K562 (cell line): ENCODE results near the gene MXRA7. TPM values are rescaled to one million over a fixed set of nuclear protein-coding genes. Genes with fewer than 3 reads are reported as not detected.

Experiments used
- CHD4 ChIP-seq: fragments of 200-600 bp; sonication (generic); IDR thresholded peaks from 3 replicates; pipeline ENCODE4 v1.6.1; 2012; ENCODE audit warnings: low read depth, mild to moderate bottlenecking, mixed read lengths, low read length, inconsistent platforms; ENCODE audit not compliant: insufficient read depth, insufficient replicate concordance, poor library complexity, severe bottlenecking
- CSDE1 ChIP-seq, 2 experiments: fragments of 450-650 bp; IDR thresholded peaks; 2 replicates each; pipeline ENCODE4 v1.6.1; 2016; ENCODE audit warnings: mild to moderate bottlenecking in 1 of 2
- ETV1 ChIP-seq: fragments of 450-650 bp; conservative IDR thresholded peaks from 2 replicates; pipeline ENCODE4 v1.6.1; 2016; ENCODE audit warnings: missing genetic modification characterization, control low read depth, low read depth, missing compliant biosample characterization
- FOS ChIP-seq: IDR thresholded peaks from 3 replicates; pipeline ENCODE4 v1.6.1; 2011; ENCODE audit not compliant: insufficient read length; ENCODE audit errors: extremely low read depth
- FOXM1 ChIP-seq, 2 experiments: fragments of 450-650 bp in 1 of 2; sonication (generic) in 1 of 2; formaldehyde crosslinking in 1 of 2; IDR thresholded peaks; 2 replicates each; pipeline versions ENCODE4 v1.6.1 to v1.9.0; 2017 to 2022; ENCODE audit warnings: low read depth in 2 of 2, mild to moderate bottlenecking in 2 of 2, missing genetic modification reagents in 1 of 2, moderate library complexity in 1 of 2
- HOXB6 ChIP-seq: fragments of 250-450 bp; sonication (Bioruptor Pico); IDR thresholded peaks from 2 replicates; pipeline ENCODE4 v1.5.1; 2022; ENCODE audit warnings: mild to moderate bottlenecking, borderline replicate concordance
- IRF2 ChIP-seq: sonication (generic); formaldehyde crosslinking; IDR thresholded peaks from 2 replicates; pipeline ENCODE4 v1.8.1; 2022; ENCODE audit warnings: mild to moderate bottlenecking, missing genetic modification reagents
- NFXL1 ChIP-seq: fragments of 450-650 bp; formaldehyde crosslinking; IDR thresholded peaks from 2 replicates; pipeline ENCODE4 v1.4.0; 2021; ENCODE audit warnings: mild to moderate bottlenecking
- SAP30 ChIP-seq: fragments of 200-600 bp; sonication (generic); IDR thresholded peaks from 2 replicates; pipeline ENCODE4 v1.6.1; 2012; ENCODE audit warnings: borderline replicate concordance, low read depth, mild to moderate bottlenecking, moderate library complexity, low read length, control low read depth, inconsistent platforms; ENCODE audit not compliant: insufficient read depth, poor library complexity, severe bottlenecking
- TGIF2 ChIP-seq: sonication (generic); formaldehyde crosslinking; IDR thresholded peaks from 2 replicates; pipeline ENCODE4 v1.8.1; 2022; ENCODE audit warnings: mild to moderate bottlenecking, missing genetic modification reagents, moderate library complexity
- ZBTB11 ChIP-seq, 3 experiments: fragments of 200-800 bp in 1 of 3; fragments of 250-450 bp in 1 of 3; fragments of 450-650 bp in 1 of 3; sonication (Bioruptor Pico) in 1 of 3; sonication (Bioruptor generic) in 1 of 3; formaldehyde crosslinking in 1 of 3; IDR thresholded peaks; 2 replicates each; pipeline versions ENCODE4 v1.6.1 to v1.8.0; 2016 to 2022; ENCODE audit warnings: mild to moderate bottlenecking in 2 of 3, missing genetic modification characterization in 2 of 3, missing compliant biosample characterization in 1 of 3, moderate library complexity in 1 of 3
- ZBTB7A ChIP-seq: IDR thresholded peaks from 2 replicates; pipeline ENCODE4 v1.6.1; 2011; ENCODE audit warnings: low read depth, mild to moderate bottlenecking, low read length, moderate library complexity, borderline replicate concordance; ENCODE audit not compliant: control insufficient read depth
- ZNF121 ChIP-seq: sonication (generic); formaldehyde crosslinking; conservative IDR thresholded peaks from 2 replicates; pipeline ENCODE4 v1.8.0; 2022; ENCODE audit warnings: missing genetic modification reagents
- ZNF23 ChIP-seq: fragments of 250-450 bp; sonication (Bioruptor Pico); IDR thresholded peaks from 2 replicates; pipeline ENCODE4 v1.4.0; 2020; ENCODE audit warnings: mild to moderate bottlenecking
- ZNF609 ChIP-seq: sonication (generic); formaldehyde crosslinking; IDR thresholded peaks from 2 replicates; pipeline ENCODE4 v1.8.1; 2023; ENCODE audit warnings: missing genetic modification reagents, mild to moderate bottlenecking, borderline replicate concordance
- ZNF778 ChIP-seq: fragments of 450-650 bp; formaldehyde crosslinking; IDR thresholded peaks from 2 replicates; pipeline ENCODE4 v1.4.0; 2020; ENCODE audit warnings: mild to moderate bottlenecking, moderate library complexity
- ZNF780A ChIP-seq: fragments of 250-450 bp; sonication (Bioruptor Pico); IDR thresholded peaks from 2 replicates; pipeline ENCODE4 v1.5.0; 2021; ENCODE audit warnings: mild to moderate bottlenecking
- polyA plus RNA-seq, 8 experiments: library from polyadenylated mRNA; depleted of rRNA in 4 of 8; stranded (reverse) in 5 of 8; unstranded in 3 of 8; fragments of >200 nt; fragmentation: Nextera tagmentation in 2 of 8; fragmentation: Illumina TruSeq in 1 of 8; extraction: Ambion mirVana in 2 of 8; extraction: Trizol in 1 of 8; gene quantifications; 2 replicates each; pipeline versions ENCODE4 v1.2.1 to v1.2.3, GENCODE V29; 2011 to 2014; ENCODE audit warnings: inconsistent platforms in 1 of 8, missing spikeins in 1 of 8
- total RNA-seq, 7 experiments: library from RNA; depleted of rRNA in 6 of 7; stranded (reverse); fragments of >200 nt in 6 of 7; fragmentation: Illumina TruSeq in 2 of 7; extraction: Trizol in 2 of 7; gene quantifications; 2 replicates each; pipeline versions ENCODE4 v1.2.1 to v1.2.3, GENCODE V29; 2011 to 2021; ENCODE audit warnings: low replicate concordance in 1 of 7

Gene MXRA7
- total and polyA plus RNA-seq, 9 of the 15 experiments (the other 6 are each of a cell fraction or from before 2014, with no cell fraction given) = 2.6 to 38.4 (median 14.3) TPM

- TF ChIP-seq ZNF609 (CRISPR knock-in tag) (0 out of 2 replicates have a peak, but pooled peaks have one; percentile 31), ETV1 (peak; percentile 90), FOS (no peak), FOXM1 (IDR thresholded peaks at IDR 0.05; ENCODE audit: low read depth) (peak; percentile 13; the same call in 1 of the 2 replicates), FOXM1 (CRISPR knock-in tag; IDR thresholded peaks at IDR 0.05; ENCODE audit: low read depth) (no peak), NFXL1 (CRISPR knock-in tag) (no peak), ZNF121 (no peak), IRF2 (CRISPR knock-in tag) (no peak), CHD4 (no peak), ZNF780A (CRISPR knock-in tag) (no peak), ZBTB11 (CRISPR knock-in tag; IDR thresholded peaks at IDR 0.05) (peak in 1 of 3 experiments; percentile 84; a peak in 2 of 6 replicates), ZBTB7A (peak; percentile 75; the same call in 1 of the 2 replicates), ZNF778 (CRISPR knock-in tag) (no peak), TGIF2 (peak; percentile 90; the same call in 1 of the 2 replicates), CSDE1 (IDR thresholded peaks at IDR 0.05) (no peak), ZNF23 (CRISPR knock-in tag) (no peak), HOXB6 (CRISPR knock-in tag) (no peak), SAP30 (peak; percentile 52)
Measured at GRCh38 chr17:76726776-76727718, 16.3 kb upstream of the MXRA7 start, which contains the start of gene METTL23 (continued).
